T-cell (primary cell): ENCODE results near the gene GTF3C6. TPM values are rescaled to one million over a fixed set of nuclear protein-coding genes. Genes with fewer than 3 reads are reported as not detected.

Experiments
- ATAC-seq, 4 experiments: fragments of 200-7000 bp in 3 of 4; fragments of 150-1000 bp in 1 of 4; cut with Tn5 transposase; replicated peaks in 1 of 4; 1 replicate in 3 of 4; 2 replicates in 1 of 4; pipeline ENCODE4 v1.10.0; 2021; ENCODE audit warnings: moderate library complexity in 3 of 4, mild to moderate bottlenecking in 2 of 4, moderate number of reproducible peaks in 1 of 4
- CTCF ChIA-PET, 2 donors: fragments of 300-600 bp; sonication (Branson Sonifier 250); formaldehyde crosslinking; loops; one replicate each; lab custom pipeline; 2022; ENCODE audit warnings: antibody characterized with exemption in 2 of 2; lab: Charles Lee
- POLR2A ChIA-PET, 2 donors: fragments of 300-600 bp; sonication (Branson Sonifier 250); formaldehyde crosslinking; loops; one replicate each; lab custom pipeline; 2022; ENCODE audit warnings: antibody characterized with exemption in 2 of 2; lab: Charles Lee
- DNase-seq, 35 experiments: peaks; one replicate each; pipeline versions ENCODE4 v3.0.0 to v3.0.0-alpha.2; 2013 to 2023
- H3K27ac ChIP-seq: one replicate; pipeline ENCODE4 v1.5.1; 2013; ENCODE audit warnings: low read length
- H3K27me3 ChIP-seq, 2 experiments: replicated peaks in 1 of 2; 1 replicate in 1 of 2; 2 replicates in 1 of 2; pipeline versions ENCODE4 v1.6.1 to v1.7.0; 2013; ENCODE audit warnings: low read length in 1 of 2, mixed read lengths in 1 of 2; ENCODE audit not compliant: control insufficient read depth in 2 of 2, insufficient read depth in 2 of 2; ENCODE audit errors: extremely low read depth in 1 of 2
- H3K36me3 ChIP-seq, 2 donors: 1 replicate in 1 of 2; 2 replicates in 1 of 2; pipeline versions ENCODE4 v1.6.1 to v1.7.0; 2013; ENCODE audit warnings: low read length in 1 of 2; ENCODE audit not compliant: control insufficient read depth in 2 of 2, insufficient read depth in 1 of 2; ENCODE audit errors: extremely low read depth in 1 of 2
- H3K4me1 ChIP-seq, 2 experiments: 1 replicate in 1 of 2; 2 replicates in 1 of 2; pipeline versions ENCODE4 v1.6.1 to v1.7.0; 2013; ENCODE audit warnings: low read length in 2 of 2, mixed read lengths in 1 of 2; ENCODE audit not compliant: insufficient read depth in 2 of 2, control insufficient read depth in 1 of 2; ENCODE audit errors: extremely low read depth in 1 of 2
- H3K4me3 ChIP-seq, 2 donors: 1 replicate in 1 of 2; 2 replicates in 1 of 2; pipeline versions ENCODE4 v1.5.1 to v1.7.0; 2013; ENCODE audit warnings: mild to moderate bottlenecking in 2 of 2, low read length in 1 of 2, moderate library complexity in 1 of 2; ENCODE audit not compliant: control insufficient read depth in 1 of 2; ENCODE audit errors: extremely low read depth in 1 of 2
- H3K9me3 ChIP-seq: 2 replicates; pipeline ENCODE4 v1.7.0; 2013
- H3K27ac Mint-ChIP-seq, 2 donors: one replicate each; pipeline ENCODE4 v1.8.0; 2020 to 2021; ENCODE audit warnings: mild to moderate bottlenecking in 2 of 2, mixed read lengths in 2 of 2
- H3K27me3 Mint-ChIP-seq, 2 donors: one replicate each; pipeline ENCODE4 v1.8.0; 2021 to 2022; ENCODE audit warnings: mixed read lengths in 2 of 2
- H3K36me3 Mint-ChIP-seq: one replicate; pipeline ENCODE4 v1.8.0; 2021; ENCODE audit warnings: mixed read lengths
- H3K4me1 Mint-ChIP-seq, 3 donors: one replicate each; pipeline ENCODE4 v1.8.0; 2020 to 2022; ENCODE audit warnings: mixed read lengths in 3 of 3, mild to moderate bottlenecking in 1 of 3
- H3K4me3 Mint-ChIP-seq, 3 donors: one replicate each; pipeline ENCODE4 v1.8.0; 2020 to 2022; ENCODE audit warnings: mild to moderate bottlenecking in 3 of 3, mixed read lengths in 3 of 3, moderate library complexity in 3 of 3
- H3K9me3 Mint-ChIP-seq, 3 donors: one replicate each; pipeline ENCODE4 v1.8.0; 2020 to 2022; ENCODE audit warnings: mixed read lengths in 3 of 3
- WGBS: methylation state at CpG from one replicate; pipeline ENCODE4 v1.1.5; 2013; ENCODE audit warnings: missing lambda C conversion rate; ENCODE audit not compliant: insufficient coverage; 5-methylcytosine and 5-hydroxymethylcytosine counted together
- total RNA-seq, 35 experiments: library from RNA in 6 of 35; stranded (reverse) in 6 of 35; fragments of 120-200 nt in 1 of 35; gene quantifications; one replicate each; pipeline versions ENCODE4 v1.2.1 to v1.2.4 and lab custom pipeline; 2013 to 2026

GTF3C6 gene
- total RNA-seq, result 10 to 100 TPM; 21.4 to 33.9 (median 30.3) TPM
- 35.1 TPM for total RNA-seq (2013)
- 14.5 to 109 (median 19.7) reads per million in 29 experiments for total RNA-seq (lab: John Stamatoyannopoulos, UW)

GRCh38 chr6:110958329-110959192 is at the start of gene GTF3C6:
TSS of gene GTF3C6 (plus strand) at chr6:110958706. CDS start at chr6:110958770, 64 bp downstream.
- CTCF ChIA-PET, result interaction anchor here (0.5 to 1.7 kb wide), 10 partner anchors 9 to 300 kb away, joined by 3 to 22 read pairs (median 5); partner anchors contain the start of genes CDK19 (in 1 of the 2) and RPF2 (in 1 of the 2)
- peak within 1 kb of the TSS; percentile 90 to 97 (median 95) for H3K4me3 Mint-ChIP-seq
- Histone ChIP-seq H3K27me3 (no peaks in the 10 kb centered on the region), H3K4me1 (peaks cover 7 to 16% of the 10 kb centered on the region in 2 experiments), H3K4me3 (peak within 1 kb of the TSS; percentile 88 to 98), H3K9me3 (no peaks in the 10 kb centered on the region), H3K27ac (peak within 1 kb of the TSS; percentile 94), H3K36me3 (peaks cover 3 to 11% of the 10 kb centered on the region in 2 donors)
- no peaks in the 10 kb centered on the region for H3K27me3 Mint-ChIP-seq
- peaks cover 14 to 22% (median 18%) of the 10 kb centered on the region in 3 donors for H3K4me1 Mint-ChIP-seq
- peak; percentile 99 to 100 (median 99) for ATAC-seq
- H3K36me3 Mint-ChIP-seq, result peaks cover 17% of the 10 kb centered on the region
- POLR2A ChIA-PET, result interaction anchor here (0.5 to 2.8 kb wide), 15 partner anchors 9 to 520 kb away, joined by 3 to 30 read pairs (median 4); partner anchors contain the start of genes AMD1 (in 2 of the 2), CDK19 (in 2 of the 2) and RPF2 (in 1 of the 2)
- peak within 1 kb of the TSS; percentile 92 to 99 for H3K27ac Mint-ChIP-seq
- H3K9me3 Mint-ChIP-seq, result no peaks in the 10 kb centered on the region
- WGBS, result under 1% methylated on average over 63 of the region's 70 CpGs
- DNase-seq, result peak; percentile 78 to 96 (median 91)

- H3K36me3 ChIP-seq, result no peaks in the 10 kb centered on the region
- WGBS, result 100% methylated on average over 2 of the region's 3 CpGs
- no peaks in the 10 kb centered on the region for H3K4me1 ChIP-seq
- H3K9me3 ChIP-seq, result no peaks in the 10 kb centered on the region
- no peak overlapping the region for H3K4me3 ChIP-seq
- ChIA-PET CTCF (interaction anchor here in 1 of 2 donors (0.6 kb wide), 1 partner anchor 8 kb away, joined by 8 read pairs; no protein-coding TSS in a partner anchor), POLR2A (no interaction called here)
- H3K27ac ChIP-seq, result no peak overlapping the region
- peaks cover 0 to 3% of the 10 kb centered on the region in 2 donors for H3K27me3 Mint-ChIP-seq
- DNase-seq (no peak), ATAC-seq (no peak)
- H3K36me3 Mint-ChIP-seq, result no peaks in the 10 kb centered on the region
- no peak overlapping the region for H3K4me3 Mint-ChIP-seq
- no peaks in the 10 kb centered on the region for H3K27me3 ChIP-seq
- H3K4me1 Mint-ChIP-seq, result peaks cover 0 to 7% (median 2%) of the 10 kb centered on the region in 3 donors
- no peak overlapping the region for H3K27ac Mint-ChIP-seq
- H3K9me3 Mint-ChIP-seq, result no peaks in the 10 kb centered on the region
These were observed 27.7 kb upstream of the GTF3C6 start for GRCh38 chr6:110930781-110931180.

GRCh38 chr6:110933912-110934311 is 24.6 kb upstream of the GTF3C6 start:
- H3K36me3 ChIP-seq, result no peaks in the 10 kb centered on the region
- no CpG with 5 or more reads among the region's 2 CpGs for WGBS
- no peak overlapping the region for H3K27ac ChIP-seq
- no peak for DNase-seq
- H3K4me1 ChIP-seq, result no peaks in the 10 kb centered on the region
- H3K4me3 ChIP-seq, result no peak overlapping the region
- Mint-ChIP-seq H3K27ac (no peak overlapping the region), H3K9me3 (no peaks in the 10 kb centered on the region), H3K4me3 (no peak overlapping the region), H3K36me3 (no peaks in the 10 kb centered on the region), H3K4me1 (peaks cover 0 to 7% (median 2%) of the 10 kb centered on the region in 3 donors), H3K27me3 (peaks cover 0 to 3% of the 10 kb centered on the region in 2 donors)
- ChIA-PET POLR2A (interaction anchor here (0.6 to 0.8 kb wide), 2 partner anchors 19 to 25 kb away, joined by 3 to 5 read pairs; partner anchors contain the start of gene GTF3C6 (in 1 of the 2)), CTCF (no interaction called here)
- ATAC-seq, result no peak
- H3K9me3 ChIP-seq, result no peaks in the 10 kb centered on the region
- no peaks in the 10 kb centered on the region for H3K27me3 ChIP-seq

- Mint-ChIP-seq H3K4me3 (no peak overlapping the region), H3K27me3 (peaks cover 0 to 3% of the 10 kb centered on the region in 2 donors), H3K9me3 (no peaks in the 10 kb centered on the region), H3K4me1 (peaks cover 0 to 10% (median 2%) of the 10 kb centered on the region in 3 donors), H3K27ac (no peak overlapping the region), H3K36me3 (no peaks in the 10 kb centered on the region)
- Histone ChIP-seq H3K9me3 (no peaks in the 10 kb centered on the region), H3K27me3 (no peaks in the 10 kb centered on the region), H3K36me3 (no peaks in the 10 kb centered on the region), H3K4me1 (no peaks in the 10 kb centered on the region), H3K4me3 (no peak overlapping the region), H3K27ac (no peak overlapping the region)
- POLR2A ChIA-PET, result interaction anchor here in 1 of 2 donors (0.5 kb wide), 1 partner anchor 724 kb away, joined by 6 read pairs; no protein-coding TSS in a partner anchor
- DNase-seq (no peak), ATAC-seq (no peak)
- 83% methylated on average over 1 of the region's 1 CpG for WGBS
- CTCF ChIA-PET, result no interaction called here
These were observed 24.1 kb upstream of the GTF3C6 start for GRCh38 chr6:110934381-110934898.

- WGBS, result no CpG with 5 or more reads among the region's 6 CpGs
- CTCF ChIA-PET, result interaction anchor here (0.5 to 1.1 kb wide), 2 partner anchors 13 to 253 kb away, joined by 3 to 4 read pairs; no protein-coding TSS in a partner anchor
- Histone ChIP-seq H3K36me3 (no peaks in the 10 kb centered on the region), H3K4me1 (no peaks in the 10 kb centered on the region), H3K27me3 (no peaks in the 10 kb centered on the region), H3K9me3 (no peaks in the 10 kb centered on the region), H3K4me3 (no peak overlapping the region), H3K27ac (no peak overlapping the region)
- ATAC-seq (no peak), DNase-seq (no peak)
- POLR2A ChIA-PET, result interaction anchor here in 1 of 2 donors (0.5 kb wide), 1 partner anchor 725 kb away, joined by 6 read pairs; no protein-coding TSS in a partner anchor
- peaks cover 0 to 3% of the 10 kb centered on the region in 2 donors for H3K27me3 Mint-ChIP-seq
- H3K4me3 Mint-ChIP-seq, result no peak overlapping the region
- H3K36me3 Mint-ChIP-seq, result no peaks in the 10 kb centered on the region
- H3K27ac Mint-ChIP-seq, result no peak overlapping the region
- peaks cover 0 to 8% (median under 1%) of the 10 kb centered on the region in 3 donors for H3K4me1 Mint-ChIP-seq
- no peaks in the 10 kb centered on the region for H3K9me3 Mint-ChIP-seq
These were observed 23.3 kb upstream of the GTF3C6 start for GRCh38 chr6:110935171-110935570.

- DNase-seq (no peak), ATAC-seq (no peak)
- no peaks in the 10 kb centered on the region for H3K9me3 Mint-ChIP-seq
- no peaks in the 10 kb centered on the region for H3K27me3 Mint-ChIP-seq
- H3K36me3 Mint-ChIP-seq, result no peaks in the 10 kb centered on the region
- H3K36me3 ChIP-seq, result no peaks in the 10 kb centered on the region
- CTCF ChIA-PET, result interaction anchor here in 1 of 2 donors (0.7 kb wide), 1 partner anchor 8 kb away, joined by 8 read pairs; no protein-coding TSS in a partner anchor
- no peaks in the 10 kb centered on the region for H3K9me3 ChIP-seq
- H3K27ac Mint-ChIP-seq, result no peak overlapping the region
- H3K4me3 Mint-ChIP-seq, result no peak overlapping the region
- POLR2A ChIA-PET, result no interaction called here
- H3K4me1 Mint-ChIP-seq, result peaks cover 0 to 4% (median 0%) of the 10 kb centered on the region in 3 donors
- H3K4me1 ChIP-seq, result no peaks in the 10 kb centered on the region
- no peaks in the 10 kb centered on the region for H3K27me3 ChIP-seq
- no peak overlapping the region for H3K4me3 ChIP-seq
- WGBS, result 100% methylated on average over 1 of the region's 6 CpGs
- no peak overlapping the region for H3K27ac ChIP-seq
These were observed 20.3 kb upstream of the GTF3C6 start for GRCh38 chr6:110938171-110938570.
